ENCODE data around the gene NUP35. TPM values are rescaled to one million over a fixed set of nuclear protein-coding genes. Genes with fewer than 3 reads are reported as not detected.

Gene NUP35
- total and polyA plus RNA-seq, 2 of the 8 experiments (the other 6 are each of a cell fraction or from before 2014, with no cell fraction given) = 30.7 to 48.7 TPM

DNA sequence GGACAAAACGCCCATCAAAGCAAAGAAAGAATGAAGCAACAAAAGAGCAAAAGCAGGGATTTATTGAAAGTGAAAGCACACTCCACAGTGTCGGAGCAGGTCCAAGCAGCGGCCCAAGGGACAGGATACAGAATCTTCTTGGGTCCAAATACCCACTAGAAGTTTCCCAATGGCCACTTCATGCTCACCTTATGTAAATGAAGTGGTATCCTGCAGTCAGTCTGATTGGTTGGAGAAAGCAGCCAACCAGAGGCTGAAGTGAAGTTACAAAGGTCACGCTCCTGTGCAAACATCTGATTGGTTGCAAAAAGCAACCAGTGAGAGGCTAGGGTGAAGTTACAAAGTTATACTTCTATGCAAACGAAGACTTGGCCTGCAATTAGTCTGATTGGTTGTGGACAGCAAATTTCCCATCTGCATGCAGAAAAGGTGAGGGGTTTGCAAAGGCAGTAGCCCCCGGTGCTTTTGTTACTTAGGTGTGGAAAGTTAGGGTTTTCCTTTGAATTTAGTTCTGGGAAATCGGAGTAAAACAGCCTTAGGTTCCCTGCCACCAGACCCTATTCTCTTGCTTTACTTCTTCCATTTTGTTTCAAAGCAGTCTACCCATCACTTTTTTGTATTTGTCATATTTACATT lies 32.8 kb upstream of the NUP35 start (continued):
- no peak for TF ChIP-seq BACH1 (IDR thresholded peaks at IDR 0.05; ENCODE audit: low read length)
- TF ChIP-seq TAF1 (IDR thresholded peaks at IDR 0.05; ENCODE audit: low read depth, low read length) = no peak
- TF ChIP-seq CTBP2 (IDR thresholded peaks at IDR 0.05; ENCODE audit: borderline replicate concordance, insufficient read depth, insufficient read length, low read length) = no peak
- TF ChIP-seq BCL11A (IDR thresholded peaks at IDR 0.05; ENCODE audit: low read depth in 2 of 2, low read length in 2 of 2) = no peak
- no peak for TF ChIP-seq RXRA (IDR thresholded peaks at IDR 0.05; ENCODE audit: insufficient read depth, low read depth, low read length)
- no peak for TF ChIP-seq SIN3A (conservative IDR thresholded peaks at IDR 0.05 in 1 of 2, IDR thresholded peaks at IDR 0.05 in 1 of 2; ENCODE audit: low read depth in 1 of 2, low read length in 2 of 2)
- TF ChIP-seq GTF2F1 (IDR thresholded peaks at IDR 0.05; ENCODE audit: borderline replicate concordance, low read depth, low read length) = no peak

All from H1 (cell line).